Body of pancreas (tissue), 4 donors: Measurements from ENCODE around the gene PBX1.

Source experiments
- CTCF ChIP-seq, 7 experiments: fragments of 450-650 bp in 4 of 7; fragments of 200-600 bp in 3 of 7; sonication (generic) in 3 of 7; IDR thresholded peaks; one replicate each; pipeline ENCODE4 v1.5.1; 2016 to 2019; ENCODE audit warnings: antibody characterized with exemption in 7 of 7
- POLR2A ChIP-seq, 3 donors: fragments of 450-650 bp; IDR thresholded peaks; one replicate each; pipeline ENCODE4 v1.6.1; 2016; ENCODE audit warnings: antibody characterized with exemption in 3 of 3, mild to moderate bottlenecking in 2 of 3

GRCh38 chr1:164692420-164692819 is 133.4 kb downstream of the PBX1 start:
- TF ChIP-seq CTCF (IDR thresholded peaks at IDR 0.05) (no peak), POLR2A (IDR thresholded peaks at IDR 0.05) (no peak)
